ENCODE results near the gene NPTX1. TPM values are rescaled to one million over a fixed set of nuclear protein-coding genes. Genes with fewer than 3 reads are reported as not detected.

The NPTX1 gene, protein sequence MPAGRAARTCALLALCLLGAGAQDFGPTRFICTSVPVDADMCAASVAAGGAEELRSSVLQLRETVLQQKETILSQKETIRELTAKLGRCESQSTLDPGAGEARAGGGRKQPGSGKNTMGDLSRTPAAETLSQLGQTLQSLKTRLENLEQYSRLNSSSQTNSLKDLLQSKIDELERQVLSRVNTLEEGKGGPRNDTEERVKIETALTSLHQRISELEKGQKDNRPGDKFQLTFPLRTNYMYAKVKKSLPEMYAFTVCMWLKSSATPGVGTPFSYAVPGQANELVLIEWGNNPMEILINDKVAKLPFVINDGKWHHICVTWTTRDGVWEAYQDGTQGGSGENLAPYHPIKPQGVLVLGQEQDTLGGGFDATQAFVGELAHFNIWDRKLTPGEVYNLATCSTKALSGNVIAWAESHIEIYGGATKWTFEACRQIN
- total RNA-seq, result 37.2 and 118 TPM in 2 replicates

DNA sequence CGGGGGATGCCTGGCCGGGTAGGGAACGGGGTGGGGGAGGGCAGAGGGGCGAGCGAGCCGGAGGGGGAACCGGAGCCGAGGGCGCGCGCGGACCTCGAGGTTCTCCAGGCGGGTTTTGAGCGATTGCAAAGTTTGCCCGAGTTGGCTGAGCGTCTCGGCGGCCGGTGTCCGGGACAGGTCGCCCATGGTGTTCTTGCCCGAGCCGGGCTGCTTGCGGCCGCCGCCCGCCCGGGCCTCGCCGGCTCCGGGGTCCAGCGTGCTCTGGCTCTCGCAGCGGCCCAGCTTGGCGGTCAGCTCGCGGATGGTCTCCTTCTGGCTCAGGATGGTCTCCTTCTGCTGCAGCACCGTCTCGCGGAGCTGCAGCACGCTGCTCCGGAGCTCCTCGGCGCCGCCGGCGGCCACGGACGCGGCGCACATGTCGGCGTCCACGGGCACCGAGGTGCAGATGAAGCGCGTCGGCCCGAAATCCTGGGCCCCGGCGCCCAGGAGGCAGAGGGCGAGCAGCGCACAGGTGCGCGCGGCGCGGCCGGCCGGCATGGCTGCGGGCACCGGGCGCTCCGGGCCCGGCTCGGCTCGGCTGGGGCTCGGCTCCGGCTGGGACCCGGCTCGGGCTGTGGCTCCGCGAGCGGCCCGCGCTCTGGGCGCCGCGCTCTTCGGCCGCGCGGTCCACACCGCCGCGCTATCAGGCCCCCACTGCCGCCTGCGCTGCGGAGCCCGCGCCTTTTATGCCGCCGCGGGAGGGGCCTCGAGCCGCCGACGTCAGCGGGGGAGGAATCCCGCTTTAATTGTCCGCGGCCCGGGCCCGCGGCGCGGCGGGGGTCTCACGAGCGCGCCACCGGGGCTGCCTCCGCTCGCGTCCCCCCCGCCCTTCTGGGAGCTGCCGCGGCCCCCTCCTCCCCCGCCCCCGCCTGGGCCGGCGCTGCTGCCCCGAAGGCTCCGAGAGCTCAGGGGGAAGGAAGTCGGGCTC lies at the start of gene NPTX1:
TSS of gene NPTX1 (minus strand) at position 698 of the 967 bp plus-strand sequence. CDS start at position 537, 161 bp downstream.

Other genes starting within 250 kb of the NPTX1 start
- gene RNF213, start 215.8 kb downstream of the NPTX1 start, total RNA-seq, result 111 and 153 TPM in 2 replicates
- 25.6 and 30.1 TPM in 2 replicates for gene ENDOV, start 61.4 kb downstream of the NPTX1 start, total RNA-seq
- 15.0 and 24.6 TPM in 2 replicates for gene RPTOR, start 68.2 kb upstream of the NPTX1 start, total RNA-seq

All from bronchial smooth muscle cell (primary cell).